ENCODE data around the gene TERT. TPM values are rescaled to one million over a fixed set of nuclear protein-coding genes. Genes with fewer than 3 reads are reported as not detected.
A peak's percentile ranks its signal among the peaks of the same experiment; 100 is the strongest.

TERT gene
- total and polyA plus RNA-seq, 10 of the 15 experiments (the other 5 are each of a cell fraction or from before 2014, with no cell fraction given) = 0.08 to 21.5 (median 5.0) TPM

- TF ChIP-seq ZBTB11 (CRISPR knock-in tag; IDR thresholded peaks at IDR 0.05) (no peak), PKNOX1 (IDR thresholded peaks at IDR 0.05) (peak; percentile 85), MEF2A (IDR thresholded peaks at IDR 0.05; ENCODE audit: insufficient read depth, low read depth, low read length) (peak; percentile 96), YY1 (IDR thresholded peaks at IDR 0.05; ENCODE audit: low read depth, low read length) (0 out of 2 replicates have a peak, but pooled peaks have one; percentile 20), BCL11A (IDR thresholded peaks at IDR 0.05; ENCODE audit: low read depth, low read length) (peak; percentile 78; the same call in 1 of the 2 replicates), POLR2AphosphoS5 (IDR thresholded peaks at IDR 0.05; ENCODE audit: low read length) (peak; percentile 62; the same call in 1 of the 2 replicates), SP1 (IDR thresholded peaks at IDR 0.05; ENCODE audit: low read depth, low read length) (no peak), NR2C1 (IDR thresholded peaks at IDR 0.05) (no peak), BRCA1 (IDR thresholded peaks at IDR 0.05; ENCODE audit: low read depth, low read length) (no peak), FOXM1 (IDR thresholded peaks at IDR 0.05; ENCODE audit: low read depth, low read length) (peak; percentile 98), BHLHE40 (IDR thresholded peaks at IDR 0.05; ENCODE audit: borderline replicate concordance in 1 of 2, low read depth in 2 of 2, low read length in 1 of 2) (peak; percentile 83 to 91), E4F1 (IDR thresholded peaks at IDR 0.05; ENCODE audit: borderline replicate concordance, partially characterized antibody) (no peak), RBBP5 (conservative IDR thresholded peaks at IDR 0.05) (no peak; the same call in 1 of the 2 replicates), EP300 (IDR thresholded peaks at IDR 0.05; ENCODE audit: borderline replicate concordance in 1 of 2, control insufficient read depth in 1 of 2, low read depth in 2 of 2, low read length in 2 of 2) (peak; percentile 68 to 97; a peak in 3 of 4 replicates), NFIC (IDR thresholded peaks at IDR 0.05; ENCODE audit: low read depth, low read length) (peak; percentile 96), IRF5 (IDR thresholded peaks at IDR 0.05; ENCODE audit: borderline replicate concordance) (no peak), TCF7 (IDR thresholded peaks at IDR 0.05; ENCODE audit: borderline replicate concordance) (peak; percentile 92), TCF12 (IDR thresholded peaks at IDR 0.05; ENCODE audit: low read depth, low read length) (peak; percentile 98), SUPT20H (IDR thresholded peaks at IDR 0.05; ENCODE audit: borderline replicate concordance, control insufficient read depth, low read depth, low read length) (no peak), ASH2L (IDR thresholded peaks at IDR 0.05; ENCODE audit: borderline replicate concordance, low read depth) (peak; percentile 92; the same call in 1 of the 2 replicates), RUNX3 (IDR thresholded peaks at IDR 0.05; ENCODE audit: low read length) (peak; percentile 90)
These were observed 21.1 kb upstream of the TERT start (continued) for GRCh38 chr5:1315709-1316587.
